Mucosa of rectum (tissue), 2 donors: ENCODE measurements around the gene ZCCHC2.

Experiments
- H3K27ac ChIP-seq, 2 donors: one replicate each; pipeline ENCODE4 v1.7.0; 2013; ENCODE audit warnings: inconsistent platforms in 2 of 2, low read depth in 2 of 2, low read length in 2 of 2
- H3K27me3 ChIP-seq, 2 donors: one replicate each; pipeline ENCODE4 v1.7.0; 2013; ENCODE audit warnings: low read length in 2 of 2; ENCODE audit not compliant: control insufficient read depth in 2 of 2, insufficient read depth in 2 of 2
- H3K36me3 ChIP-seq, 2 donors: one replicate each; pipeline ENCODE4 v1.7.0; 2013; ENCODE audit warnings: low read length in 2 of 2; ENCODE audit not compliant: control insufficient read depth in 2 of 2, insufficient read depth in 2 of 2
- H3K4me1 ChIP-seq, 2 donors: one replicate each; pipeline ENCODE4 v1.7.0; 2013; ENCODE audit warnings: low read length in 2 of 2, mild to moderate bottlenecking in 1 of 2; ENCODE audit not compliant: control insufficient read depth in 2 of 2, insufficient read depth in 2 of 2
- H3K4me3 ChIP-seq, 2 donors: one replicate each; pipeline ENCODE4 v1.7.0; 2013; ENCODE audit warnings: low read length in 2 of 2
- H3K9ac ChIP-seq, 2 donors: one replicate each; pipeline ENCODE4 v1.7.0; 2013; ENCODE audit warnings: low read length in 2 of 2, low read depth in 1 of 2, mild to moderate bottlenecking in 1 of 2
- H3K9me3 ChIP-seq, 2 donors: one replicate each; pipeline ENCODE4 v1.7.0; 2013; ENCODE audit warnings: low read length in 2 of 2; ENCODE audit not compliant: control insufficient read depth in 2 of 2
- donor health status: healthy.
- donor health status: Normal muscosa, but diverticular disease.

The ZCCHC2 gene

DNA sequence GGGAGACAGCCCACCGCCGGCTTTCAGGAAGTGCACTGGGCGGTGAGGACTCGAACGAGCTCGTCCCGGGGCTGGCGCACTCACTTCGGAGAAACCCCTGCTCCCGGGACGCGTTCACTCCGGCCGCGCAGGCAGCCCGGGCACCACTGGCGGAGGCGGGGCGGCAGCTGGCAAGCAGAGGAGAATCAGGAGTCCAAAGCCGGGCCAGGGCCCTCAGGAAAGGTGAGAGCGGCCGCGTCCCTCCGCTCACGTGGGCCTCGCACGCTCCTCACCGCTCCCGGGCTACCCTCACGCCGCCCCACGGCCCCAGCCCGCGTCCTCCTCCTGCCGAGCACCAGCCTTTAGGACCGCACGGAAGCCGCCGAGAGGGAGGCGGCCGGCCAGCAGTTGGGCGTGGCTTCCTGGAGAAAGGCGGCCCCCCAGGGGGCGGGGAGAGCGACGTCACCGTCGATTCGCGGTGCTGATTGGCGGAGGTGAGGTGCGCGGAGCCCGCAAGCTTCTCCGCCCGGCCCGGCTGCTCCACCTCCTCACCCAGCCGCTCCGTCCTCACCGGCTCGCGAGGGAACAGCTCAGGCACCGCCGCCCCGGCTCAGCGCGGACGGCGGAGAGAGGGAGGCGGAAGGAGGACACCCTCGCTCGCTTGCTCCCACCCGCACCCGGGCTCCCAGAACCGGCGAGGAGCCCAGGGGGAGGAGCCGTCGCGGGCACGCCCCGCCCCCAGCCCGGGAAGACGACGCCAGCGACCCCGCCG, at the start of gene ZCCHC2:
TSS of gene ZCCHC2 (plus strand) at position 522 of the 751 bp plus-strand sequence. CDS start 400 bp downstream, outside the sequence.
- Histone ChIP-seq H3K4me1 (peaks cover 11 to 17% of the 10 kb centered on the region in 2 donors), H3K27me3 (no peaks in the 10 kb centered on the region), H3K36me3 (no peaks in the 10 kb centered on the region), H3K27ac (peak within 1 kb of the TSS; percentile 95 to 96), H3K4me3 (peak within 1 kb of the TSS; percentile 88 to 94), H3K9me3 (no peaks in the 10 kb centered on the region), H3K9ac (peak within 1 kb of the TSS; percentile 88 to 90)

DNA sequence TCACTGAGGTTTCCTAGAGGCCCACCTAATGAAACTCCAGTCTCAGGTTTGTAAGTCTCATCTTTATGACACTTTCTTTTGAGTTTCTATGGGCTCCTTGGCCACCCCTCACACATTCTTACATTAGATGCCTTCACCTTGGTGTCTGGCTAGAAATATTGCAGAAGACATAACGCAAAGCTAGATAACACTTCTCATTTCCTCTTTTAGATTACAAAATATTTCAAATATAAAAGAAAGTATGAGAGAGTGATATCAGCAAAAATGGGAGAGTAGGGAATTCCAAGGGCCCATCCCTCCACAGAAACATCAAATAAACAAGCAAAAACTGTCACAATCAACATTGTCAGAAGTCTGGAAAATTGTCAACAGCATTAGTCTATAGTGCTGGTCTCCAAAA, 43.3 kb upstream of the ZCCHC2 start:
- Histone ChIP-seq H3K4me3 (no peak overlapping the region), H3K9me3 (peaks cover 0 to 10% of the 10 kb centered on the region in 2 donors), H3K27ac (no peak overlapping the region), H3K36me3 (no peaks in the 10 kb centered on the region), H3K27me3 (no peaks in the 10 kb centered on the region), H3K4me1 (no peaks in the 10 kb centered on the region), H3K9ac (no peak overlapping the region)

GRCh38 chr18:62480927-62481326, 41.9 kb upstream of the ZCCHC2 start:
- H3K27ac ChIP-seq, result no peak overlapping the region
- no peak overlapping the region for H3K9ac ChIP-seq
- peaks cover 0 to 2% of the 10 kb centered on the region in 2 donors for H3K4me1 ChIP-seq
- no peaks in the 10 kb centered on the region for H3K36me3 ChIP-seq
- no peaks in the 10 kb centered on the region for H3K27me3 ChIP-seq
- H3K9me3 ChIP-seq, result peaks cover 0 to 10% of the 10 kb centered on the region in 2 donors
- no peak overlapping the region for H3K4me3 ChIP-seq

DNA sequence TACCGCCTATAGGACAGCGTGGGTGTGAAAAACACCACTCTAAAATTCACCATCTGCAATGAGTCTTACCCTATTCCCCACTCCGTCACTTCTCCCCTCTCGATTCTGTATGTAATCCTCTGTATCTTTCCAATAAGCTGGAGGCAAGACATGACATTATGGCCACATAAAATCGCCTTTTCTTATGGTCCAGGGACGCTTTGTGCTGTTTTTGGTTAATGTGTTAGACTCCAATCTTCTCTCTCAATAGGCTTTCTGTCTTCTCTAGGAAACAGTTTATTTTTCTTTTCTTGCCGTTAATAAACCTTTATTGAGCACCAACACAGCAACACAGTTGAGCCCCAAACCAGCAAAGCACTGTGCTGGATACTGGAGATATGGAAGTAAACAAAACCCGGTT, 37.9 kb upstream of the ZCCHC2 start:
- H3K9me3 ChIP-seq, result peaks cover 0 to 9% of the 10 kb centered on the region in 2 donors
- H3K27ac ChIP-seq, result no peak overlapping the region
- no peaks in the 10 kb centered on the region for H3K27me3 ChIP-seq
- peaks cover 5% of the 10 kb centered on the region in 2 donors for H3K4me1 ChIP-seq
- no peak overlapping the region for H3K9ac ChIP-seq
- no peaks in the 10 kb centered on the region for H3K36me3 ChIP-seq
- no peak overlapping the region for H3K4me3 ChIP-seq

DNA sequence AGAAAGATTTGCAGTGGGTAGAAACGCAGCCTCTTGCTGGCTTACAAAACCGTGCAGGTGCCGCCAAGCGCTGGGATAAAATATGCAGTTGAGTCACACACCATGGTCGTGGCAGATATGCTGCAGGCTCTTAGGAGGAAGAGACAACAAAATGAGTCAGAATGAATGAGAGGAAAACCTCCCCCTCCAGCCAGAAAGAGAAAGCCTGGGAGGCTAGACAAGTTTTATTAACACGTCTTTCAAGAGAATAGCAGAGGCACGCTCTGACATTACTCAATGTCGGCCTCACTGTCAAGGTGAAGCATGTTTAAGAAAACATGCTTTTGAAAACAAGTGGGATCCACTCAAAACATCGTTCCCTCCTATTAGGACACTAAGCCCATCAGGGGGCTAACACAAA, 37.1 kb upstream of the ZCCHC2 start:
- H3K9me3 ChIP-seq, result peaks cover 0 to 1% of the 10 kb centered on the region in 2 donors
- H3K4me1 ChIP-seq, result peaks cover 5% of the 10 kb centered on the region in 2 donors
- no peaks in the 10 kb centered on the region for H3K27me3 ChIP-seq
- H3K4me3 ChIP-seq, result no peak overlapping the region
- no peak overlapping the region for H3K9ac ChIP-seq
- H3K27ac ChIP-seq, result no peak overlapping the region
- no peaks in the 10 kb centered on the region for H3K36me3 ChIP-seq

- Histone ChIP-seq H3K4me1 (peaks cover 5% of the 10 kb centered on the region in 2 donors), H3K27ac (no peak overlapping the region), H3K36me3 (no peaks in the 10 kb centered on the region), H3K4me3 (no peak overlapping the region), H3K9me3 (no peaks in the 10 kb centered on the region), H3K27me3 (no peaks in the 10 kb centered on the region), H3K9ac (no peak overlapping the region)
These were observed 36.4 kb upstream of the ZCCHC2 start for GRCh38 chr18:62486290-62486964.

DNA sequence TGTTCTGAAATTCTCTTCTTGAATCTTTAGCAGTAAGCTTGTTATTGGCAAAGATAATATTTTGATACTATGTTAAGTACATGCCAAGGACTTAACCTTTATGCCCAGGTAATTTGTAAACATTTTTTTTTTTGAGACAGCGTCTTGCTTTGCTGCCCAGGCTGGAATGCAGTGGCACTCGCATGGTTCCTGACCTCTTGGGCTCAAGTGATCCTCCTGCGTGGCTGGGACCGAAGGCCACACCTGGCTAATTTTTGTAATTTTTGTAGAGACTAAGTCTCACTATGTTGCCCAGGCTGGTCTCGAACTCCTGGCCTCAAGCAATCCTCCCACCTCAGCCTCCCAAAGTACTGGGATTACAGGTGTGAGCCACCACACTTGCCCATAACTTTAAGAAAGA, 35.7 kb upstream of the ZCCHC2 start:
- Histone ChIP-seq H3K4me1 (peaks cover 5% of the 10 kb centered on the region in 2 donors), H3K9ac (no peak overlapping the region), H3K4me3 (no peak overlapping the region), H3K36me3 (no peaks in the 10 kb centered on the region), H3K27ac (no peak overlapping the region), H3K27me3 (no peaks in the 10 kb centered on the region), H3K9me3 (no peaks in the 10 kb centered on the region)

DNA sequence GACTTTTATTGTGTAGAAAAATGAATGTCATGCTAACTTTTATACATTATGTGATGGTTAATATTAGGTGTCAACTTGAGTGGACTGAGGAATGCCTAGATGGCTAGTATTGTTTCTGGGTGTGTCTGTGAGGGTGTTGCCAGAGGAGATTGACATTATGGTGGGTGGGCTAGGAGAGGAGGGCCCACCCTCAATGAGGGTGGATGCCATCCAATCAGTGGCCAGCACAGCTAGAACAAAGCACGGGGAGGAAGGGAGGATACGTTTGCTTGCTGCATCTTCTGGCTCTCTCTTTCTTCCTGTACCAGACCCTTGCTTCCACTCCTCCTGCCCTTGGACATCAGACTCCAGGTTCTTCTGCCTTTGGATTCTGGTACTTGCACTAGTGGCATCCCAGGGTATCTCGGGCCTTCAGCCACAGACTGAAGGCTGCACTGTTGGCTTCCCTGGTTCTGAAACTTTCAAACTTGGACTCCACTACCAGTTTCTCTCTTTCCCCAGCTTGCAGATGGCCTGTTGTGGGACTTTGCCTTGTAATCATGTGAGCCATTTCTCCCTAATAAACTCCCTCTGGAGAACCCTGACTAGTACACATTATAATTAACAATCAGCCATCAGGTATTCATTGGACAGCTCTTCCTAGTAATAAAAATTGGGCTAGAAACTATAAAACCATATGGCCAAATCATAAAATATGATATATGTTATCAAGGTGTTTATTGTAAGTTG, 31.7 kb upstream of the ZCCHC2 start:
- no peaks in the 10 kb centered on the region for H3K36me3 ChIP-seq
- H3K27ac ChIP-seq, result no peak overlapping the region
- no peak overlapping the region for H3K9ac ChIP-seq
- no peaks in the 10 kb centered on the region for H3K9me3 ChIP-seq
- H3K4me3 ChIP-seq, result no peak overlapping the region
- peaks cover 0 to 2% of the 10 kb centered on the region in 2 donors for H3K27me3 ChIP-seq
- peaks cover under 1 to 5% of the 10 kb centered on the region in 2 donors for H3K4me1 ChIP-seq

- peaks cover 0 to 2% of the 10 kb centered on the region in 2 donors for H3K27me3 ChIP-seq
- no peak overlapping the region for H3K9ac ChIP-seq
- no peak overlapping the region for H3K4me3 ChIP-seq
- no peaks in the 10 kb centered on the region for H3K36me3 ChIP-seq
- H3K9me3 ChIP-seq, result no peaks in the 10 kb centered on the region
- peaks cover 0 to 5% of the 10 kb centered on the region in 2 donors for H3K4me1 ChIP-seq
- no peak overlapping the region for H3K27ac ChIP-seq
These were observed 29.6 kb upstream of the ZCCHC2 start for GRCh38 chr18:62493033-62493862.
